ENCODE data around the gene BCAS3. TPM values are rescaled to one million over a fixed set of nuclear protein-coding genes. Genes with fewer than 3 reads are reported as not detected.

The BCAS3 gene
- total RNA-seq, 2 donors from 2014 or later, result 28.0 to 33.4 TPM

- ATAC-seq (replicated peaks in 1 of 2), result no peak
- no peak for DNase-seq
- Mint-ChIP-seq H3K27me3 (ENCODE audit: low read depth) (no peaks in the 10 kb centered on the region), H3K27ac (no peak overlapping the region), H3K4me3 (no peak overlapping the region), H3K9me3 (no peaks in the 10 kb centered on the region), H3K36me3 (ENCODE audit: insufficient read depth in 2 of 2) (no peaks in the 10 kb centered on the region), H3K4me1 (ENCODE audit: low read depth) (peaks cover 5% of the 10 kb centered on the region)
Measured at GRCh38 chr17:61201211-61201610, 523.6 kb downstream of the BCAS3 start.

GRCh38 chr17:61202564-61202963 lies 524.9 kb downstream of the BCAS3 start:
- no peak for ATAC-seq (replicated peaks in 1 of 2)
- Mint-ChIP-seq H3K4me3 (no peak overlapping the region), H3K36me3 (ENCODE audit: insufficient read depth in 2 of 2) (no peaks in the 10 kb centered on the region), H3K27me3 (ENCODE audit: low read depth) (no peaks in the 10 kb centered on the region), H3K4me1 (ENCODE audit: low read depth) (peaks cover 5% of the 10 kb centered on the region), H3K9me3 (no peaks in the 10 kb centered on the region), H3K27ac (no peak overlapping the region)
- DNase-seq, result no peak

GRCh38 chr17:61203671-61204131 lies 526.0 kb downstream of the BCAS3 start:
- H3K4me1 Mint-ChIP-seq (ENCODE audit: low read depth), result peaks cover 5% of the 10 kb centered on the region
- no peak overlapping the region for H3K4me3 Mint-ChIP-seq
- H3K36me3 Mint-ChIP-seq (ENCODE audit: insufficient read depth in 2 of 2), result no peaks in the 10 kb centered on the region
- H3K27ac Mint-ChIP-seq, result no peak overlapping the region
- no peaks in the 10 kb centered on the region for H3K27me3 Mint-ChIP-seq (ENCODE audit: low read depth)
- H3K9me3 Mint-ChIP-seq, result no peaks in the 10 kb centered on the region
- ATAC-seq (replicated peaks in 1 of 2) (no peak), DNase-seq (no peak)

- Mint-ChIP-seq H3K27ac (no peak overlapping the region), H3K4me1 (ENCODE audit: low read depth) (peaks cover 5% of the 10 kb centered on the region), H3K27me3 (ENCODE audit: low read depth) (no peaks in the 10 kb centered on the region), H3K9me3 (no peaks in the 10 kb centered on the region), H3K36me3 (ENCODE audit: insufficient read depth in 2 of 2) (no peaks in the 10 kb centered on the region), H3K4me3 (no peak overlapping the region)
- no peak for ATAC-seq (replicated peaks in 1 of 2)
- DNase-seq, result no peak
Measured at GRCh38 chr17:61204456-61204855, 526.8 kb downstream of the BCAS3 start.

GRCh38 chr17:61205401-61205800 lies 527.8 kb downstream of the BCAS3 start:
- H3K9me3 Mint-ChIP-seq, result no peaks in the 10 kb centered on the region
- H3K27me3 Mint-ChIP-seq (ENCODE audit: low read depth), result no peaks in the 10 kb centered on the region
- H3K36me3 Mint-ChIP-seq (ENCODE audit: insufficient read depth in 2 of 2), result no peaks in the 10 kb centered on the region
- ATAC-seq (replicated peaks in 1 of 2) (no peak), DNase-seq (no peak)
- H3K27ac Mint-ChIP-seq, result no peak overlapping the region
- H3K4me1 Mint-ChIP-seq (ENCODE audit: low read depth), result peaks cover 5% of the 10 kb centered on the region
- H3K4me3 Mint-ChIP-seq, result no peak overlapping the region

- DNase-seq (no peak), ATAC-seq (replicated peaks in 1 of 2) (no peak)
- H3K4me1 Mint-ChIP-seq (ENCODE audit: low read depth), result peaks cover 5% of the 10 kb centered on the region
- H3K36me3 Mint-ChIP-seq (ENCODE audit: insufficient read depth in 2 of 2), result no peaks in the 10 kb centered on the region
- H3K27me3 Mint-ChIP-seq (ENCODE audit: low read depth), result no peaks in the 10 kb centered on the region
- no peak overlapping the region for H3K4me3 Mint-ChIP-seq
- H3K9me3 Mint-ChIP-seq, result no peaks in the 10 kb centered on the region
- H3K27ac Mint-ChIP-seq, result no peak overlapping the region
Measured at GRCh38 chr17:61205931-61206330, 528.3 kb downstream of the BCAS3 start.

GRCh38 chr17:61206922-61207321 lies 529.3 kb downstream of the BCAS3 start:
- DNase-seq (no peak), ATAC-seq (replicated peaks in 1 of 2) (no peak)
- H3K4me3 Mint-ChIP-seq, result no peak overlapping the region
- H3K9me3 Mint-ChIP-seq, result no peaks in the 10 kb centered on the region
- H3K36me3 Mint-ChIP-seq (ENCODE audit: insufficient read depth in 2 of 2), result no peaks in the 10 kb centered on the region
- no peak overlapping the region for H3K27ac Mint-ChIP-seq
- H3K27me3 Mint-ChIP-seq (ENCODE audit: low read depth), result no peaks in the 10 kb centered on the region
- peaks cover 5% of the 10 kb centered on the region for H3K4me1 Mint-ChIP-seq (ENCODE audit: low read depth)

GRCh38 chr17:61208301-61209105 lies 530.9 kb downstream of the BCAS3 start:
- ATAC-seq (replicated peaks in 1 of 2), result no peak

GRCh38 chr17:61209106-61209439 lies 531.4 kb downstream of the BCAS3 start:
- Mint-ChIP-seq H3K9me3 (no peaks in the 10 kb centered on the region), H3K27me3 (ENCODE audit: low read depth) (no peaks in the 10 kb centered on the region), H3K4me3 (no peak overlapping the region), H3K36me3 (ENCODE audit: insufficient read depth in 2 of 2) (no peaks in the 10 kb centered on the region), H3K27ac (no peak overlapping the region), H3K4me1 (ENCODE audit: low read depth) (peaks cover 5% of the 10 kb centered on the region)
- no peak for DNase-seq
- ATAC-seq (replicated peaks in 1 of 2), result no peak

More at GRCh38 chr17:61208301-61209105, 530.9 kb downstream of the BCAS3 start:
- no peak for DNase-seq
- no peaks in the 10 kb centered on the region for H3K36me3 Mint-ChIP-seq (ENCODE audit: insufficient read depth in 2 of 2)
- no peak overlapping the region for H3K4me3 Mint-ChIP-seq
- no peaks in the 10 kb centered on the region for H3K9me3 Mint-ChIP-seq
- no peaks in the 10 kb centered on the region for H3K27me3 Mint-ChIP-seq (ENCODE audit: low read depth)
- H3K4me1 Mint-ChIP-seq (ENCODE audit: low read depth), result peaks cover 5% of the 10 kb centered on the region
- H3K27ac Mint-ChIP-seq, result no peak overlapping the region

GRCh38 chr17:61209525-61209924 lies 531.9 kb downstream of the BCAS3 start:
- H3K27me3 Mint-ChIP-seq (ENCODE audit: low read depth), result no peaks in the 10 kb centered on the region
- H3K9me3 Mint-ChIP-seq, result no peaks in the 10 kb centered on the region
- DNase-seq (no peak), ATAC-seq (replicated peaks in 1 of 2) (no peak)
- no peak overlapping the region for H3K27ac Mint-ChIP-seq
- no peak overlapping the region for H3K4me3 Mint-ChIP-seq
- peaks cover 5% of the 10 kb centered on the region for H3K4me1 Mint-ChIP-seq (ENCODE audit: low read depth)
- H3K36me3 Mint-ChIP-seq (ENCODE audit: insufficient read depth in 2 of 2), result no peaks in the 10 kb centered on the region

- no peak for DNase-seq
- Mint-ChIP-seq H3K36me3 (ENCODE audit: insufficient read depth in 2 of 2) (no peaks in the 10 kb centered on the region), H3K27ac (no peak overlapping the region), H3K27me3 (ENCODE audit: low read depth) (no peaks in the 10 kb centered on the region), H3K4me1 (ENCODE audit: low read depth) (no peaks in the 10 kb centered on the region), H3K4me3 (no peak overlapping the region), H3K9me3 (no peaks in the 10 kb centered on the region)
- no peak for ATAC-seq (replicated peaks in 1 of 2)
Measured at GRCh38 chr17:61211236-61211635, 533.6 kb downstream of the BCAS3 start.

GRCh38 chr17:61212655-61213054 lies 535.0 kb downstream of the BCAS3 start:
- Mint-ChIP-seq H3K4me1 (ENCODE audit: low read depth) (no peaks in the 10 kb centered on the region), H3K36me3 (ENCODE audit: insufficient read depth in 2 of 2) (no peaks in the 10 kb centered on the region), H3K27ac (no peak overlapping the region), H3K27me3 (ENCODE audit: low read depth) (no peaks in the 10 kb centered on the region), H3K9me3 (no peaks in the 10 kb centered on the region), H3K4me3 (no peak overlapping the region)
- ATAC-seq (replicated peaks in 1 of 2) (no peak), DNase-seq (no peak)

- ATAC-seq (replicated peaks in 1 of 2) (no peak), DNase-seq (no peak)
- Mint-ChIP-seq H3K27ac (no peak overlapping the region), H3K9me3 (no peaks in the 10 kb centered on the region), H3K4me3 (no peak overlapping the region), H3K4me1 (ENCODE audit: low read depth) (peaks cover 19% of the 10 kb centered on the region), H3K36me3 (ENCODE audit: insufficient read depth in 2 of 2) (no peaks in the 10 kb centered on the region), H3K27me3 (ENCODE audit: low read depth) (no peaks in the 10 kb centered on the region)
Measured at GRCh38 chr17:61214753-61215152, 537.1 kb downstream of the BCAS3 start.

GRCh38 chr17:61216066-61216465 lies 538.4 kb downstream of the BCAS3 start:
- Mint-ChIP-seq H3K4me3 (no peak overlapping the region), H3K36me3 (ENCODE audit: insufficient read depth in 2 of 2) (peaks cover 0 to 2% of the 10 kb centered on the region in 2 donors)
- no peak for ATAC-seq (replicated peaks in 1 of 2)

More at GRCh38 chr17:61216066-61216465, 538.4 kb downstream of the BCAS3 start:
- no peaks in the 10 kb centered on the region for H3K27me3 Mint-ChIP-seq (ENCODE audit: low read depth)
- no peaks in the 10 kb centered on the region for H3K9me3 Mint-ChIP-seq
- H3K4me1 Mint-ChIP-seq (ENCODE audit: low read depth), result peaks cover 30% of the 10 kb centered on the region
- H3K27ac Mint-ChIP-seq, result no peak overlapping the region
- no peak for DNase-seq

Measured in activated T-cell treated with anti-CD3 and anti-CD28 coated beads, Interleukin-2, amount 50 U/mL, for 72 hours (primary cell).